Lung microvascular endothelial cell (primary cell): ENCODE data around the gene BAZ1B. TPM values are rescaled to one million over a fixed set of nuclear protein-coding genes. Genes with fewer than 3 reads are reported as not detected.
"Not testable (repeated sequence)": the region's sequence is repeated elsewhere in the genome, so short reads cannot be mapped to it uniquely, and the experiment has no call there.

ENCODE experiments used
- DNase-seq, 2 donors: peaks; one replicate each; pipeline versions ENCODE4 v3.0.0 to v3.0.0-alpha.2; 2010; ENCODE audit warnings: low read depth in 2 of 2
- total RNA-seq: library from RNA; depleted of rRNA; stranded (reverse); fragments of >200 nt; gene quantifications from 2 replicates; pipeline ENCODE4 v1.2.1, GENCODE V29; 2014

Gene BAZ1B
- total RNA-seq, 1 donor from 2014 or later: 34.1 TPM

DNA sequence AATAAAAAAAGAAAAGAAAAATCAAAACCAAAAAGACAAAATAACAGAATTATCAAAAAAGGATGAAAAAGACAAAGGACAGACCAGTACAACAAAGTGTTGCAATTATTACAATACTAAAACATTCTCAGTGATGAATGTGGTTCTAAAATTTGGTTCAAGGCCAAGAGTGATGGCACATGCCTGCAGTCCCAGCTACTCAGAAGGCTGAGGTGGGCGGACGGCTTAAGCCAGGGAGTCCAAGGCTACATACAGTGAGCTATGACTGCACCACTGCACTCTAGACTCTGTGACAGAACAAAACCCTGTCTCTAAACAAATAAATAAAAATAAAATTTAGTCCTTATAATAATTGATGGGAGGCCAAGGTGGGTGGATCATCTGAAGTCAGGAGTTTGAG is 14.5 kb downstream of the BAZ1B start:
- no peak for DNase-seq

DNA sequence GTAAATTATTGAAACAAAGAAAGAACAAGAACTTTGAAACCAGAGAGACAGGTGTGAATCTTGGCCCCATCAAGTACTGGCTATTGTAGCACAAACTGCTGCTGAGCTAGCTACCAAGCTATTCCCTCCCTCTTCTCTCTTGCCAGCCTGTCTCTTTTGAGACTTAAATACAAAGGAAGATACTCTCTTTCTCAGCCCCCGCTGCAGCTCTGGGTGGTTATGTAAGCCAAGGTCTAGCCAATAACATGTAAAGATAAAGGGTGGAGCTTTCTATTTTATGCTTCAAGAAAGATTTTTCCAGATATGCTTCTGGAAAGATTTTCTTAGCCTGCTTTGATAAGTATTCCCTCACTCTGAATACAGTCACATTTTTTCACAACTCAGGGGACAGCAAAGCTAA is 17.2 kb downstream of the BAZ1B start:
- DNase-seq: no peak

DNA sequence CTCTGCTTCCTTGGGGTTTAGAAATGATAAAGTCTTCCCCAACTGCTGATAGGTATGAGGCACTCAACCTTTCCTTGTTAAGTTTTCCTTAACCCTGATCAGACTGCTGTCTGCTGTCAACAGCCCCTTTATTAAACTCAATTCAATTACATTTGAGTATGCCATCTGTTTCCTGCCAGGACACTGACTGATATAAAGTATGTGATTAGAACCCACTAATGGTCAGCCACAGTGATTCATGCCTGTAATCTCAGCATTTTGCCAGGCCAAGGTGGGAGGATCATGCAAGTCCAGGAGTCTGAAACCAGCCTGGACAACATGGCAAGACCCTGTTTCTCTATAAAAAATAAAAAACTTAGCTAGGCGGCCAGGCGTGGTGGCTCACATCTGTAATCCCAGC is 18.1 kb downstream of the BAZ1B start:
- DNase-seq: peak in 1 of 2 donors; percentile 12

DNA sequence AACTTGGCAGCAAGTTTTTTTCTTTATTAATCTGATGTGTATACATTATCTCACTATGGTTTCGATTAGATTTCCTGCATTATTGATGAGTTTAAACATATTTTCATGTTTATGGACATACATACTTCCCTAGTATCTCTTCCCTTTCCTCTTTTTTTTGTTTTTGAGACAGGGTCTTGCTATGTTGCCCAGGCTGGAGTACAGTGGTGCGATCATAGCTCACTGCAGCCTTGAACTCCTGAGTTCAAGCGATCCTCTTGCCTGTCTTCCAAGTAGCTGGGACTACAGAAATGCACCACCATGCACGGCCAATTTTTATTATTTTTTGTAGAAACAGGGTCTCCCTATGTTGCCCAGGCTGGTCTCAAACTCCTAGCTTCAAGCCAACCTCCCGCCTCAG is 18.9 kb downstream of the BAZ1B start:
- no peak for DNase-seq

DNA sequence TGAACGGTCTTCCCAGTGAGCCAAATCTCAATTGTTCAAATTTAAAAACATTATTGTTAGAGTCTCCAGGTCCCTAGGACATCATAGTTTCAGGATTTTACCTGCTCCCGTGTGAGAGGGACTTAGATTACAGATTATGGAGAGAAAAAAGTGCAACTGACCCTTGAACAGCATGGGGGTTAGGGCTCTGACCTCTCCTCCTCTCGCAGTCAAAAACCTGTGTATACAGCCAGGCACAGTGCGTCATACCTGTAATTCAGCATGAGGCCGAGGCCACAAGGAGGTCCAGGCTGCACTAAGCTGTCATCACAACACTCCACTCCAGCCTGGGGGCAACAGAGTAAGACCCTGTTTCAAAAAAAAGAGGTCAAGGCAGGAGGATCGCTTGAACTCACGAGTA is 25.5 kb downstream of the BAZ1B start:
- DNase-seq: no peak

DNA sequence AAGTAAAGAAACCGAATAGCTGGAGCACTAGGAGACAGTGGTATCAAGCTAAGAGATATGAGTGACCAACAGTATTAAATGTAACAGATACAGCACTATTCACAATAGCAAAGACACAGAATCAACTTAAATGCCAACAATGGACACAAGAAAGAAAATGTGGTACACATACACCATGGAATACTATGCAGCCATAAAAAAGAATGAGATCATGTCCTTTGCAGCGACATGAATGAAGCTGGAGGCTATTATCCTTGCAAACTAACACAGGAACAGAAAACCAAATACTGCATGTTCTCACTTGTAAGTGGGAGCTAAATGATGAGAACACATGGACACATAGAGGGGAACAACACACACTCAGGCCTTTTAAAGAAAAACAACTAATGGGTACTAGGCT is 26.6 kb downstream of the BAZ1B start:
- DNase-seq: not testable (repeated sequence)

DNA sequence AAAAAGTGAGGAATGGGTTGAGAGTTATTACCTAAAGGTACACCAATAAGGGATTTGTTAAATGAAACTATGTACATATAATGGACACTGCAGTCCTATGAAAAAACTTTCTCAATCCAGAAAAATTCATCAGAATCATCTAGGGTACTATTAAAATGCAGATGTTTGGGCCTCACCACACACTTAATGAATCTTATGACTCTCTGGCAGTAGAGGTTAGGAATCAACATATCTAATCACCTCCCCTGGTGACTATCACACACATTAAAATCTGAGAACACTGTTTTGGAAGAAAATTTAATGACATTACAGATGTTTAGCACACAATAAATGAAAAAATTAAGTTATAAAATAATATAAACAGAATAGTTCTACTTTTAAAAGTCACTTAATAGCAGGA is 32.1 kb downstream of the BAZ1B start:
- no peak for DNase-seq

DNA sequence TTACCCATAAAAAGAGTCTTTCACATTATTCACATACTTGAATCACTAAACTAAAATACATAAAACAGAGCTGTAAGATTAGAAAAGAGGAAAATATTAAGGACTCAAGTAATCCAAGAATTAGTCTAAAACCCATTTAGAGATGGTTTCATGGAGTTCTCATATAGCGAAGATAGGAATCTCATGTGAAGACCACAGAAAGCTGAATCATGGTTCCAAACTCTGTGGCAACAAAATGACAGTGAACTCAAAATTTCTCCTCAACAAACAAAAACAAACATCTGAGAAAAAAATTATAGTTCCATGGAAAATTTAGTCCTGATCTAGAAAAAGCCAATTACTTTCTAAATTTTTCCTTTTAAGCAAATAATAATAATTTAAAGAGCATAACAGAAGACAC is 34.6 kb downstream of the BAZ1B start:
- no peak for DNase-seq

DNA sequence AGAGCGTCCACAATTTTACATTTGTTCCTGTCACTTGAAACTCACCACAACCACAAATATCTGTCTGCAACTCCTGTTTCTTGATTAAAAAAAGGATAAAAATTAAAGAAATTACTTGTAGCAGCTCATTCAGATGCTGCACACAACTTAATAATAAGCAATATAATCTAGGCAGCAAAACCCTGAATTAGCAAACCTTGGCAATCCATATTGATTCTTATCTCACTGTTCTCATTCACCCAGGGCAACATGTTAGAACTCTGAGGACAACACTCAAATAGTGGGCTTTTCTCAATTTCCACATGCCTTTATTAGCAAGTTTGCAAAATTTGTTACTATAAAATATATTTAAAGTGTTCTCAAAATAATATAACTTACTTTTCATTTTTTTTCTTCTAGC is 38.9 kb downstream of the BAZ1B start:
- no peak for DNase-seq

DNA sequence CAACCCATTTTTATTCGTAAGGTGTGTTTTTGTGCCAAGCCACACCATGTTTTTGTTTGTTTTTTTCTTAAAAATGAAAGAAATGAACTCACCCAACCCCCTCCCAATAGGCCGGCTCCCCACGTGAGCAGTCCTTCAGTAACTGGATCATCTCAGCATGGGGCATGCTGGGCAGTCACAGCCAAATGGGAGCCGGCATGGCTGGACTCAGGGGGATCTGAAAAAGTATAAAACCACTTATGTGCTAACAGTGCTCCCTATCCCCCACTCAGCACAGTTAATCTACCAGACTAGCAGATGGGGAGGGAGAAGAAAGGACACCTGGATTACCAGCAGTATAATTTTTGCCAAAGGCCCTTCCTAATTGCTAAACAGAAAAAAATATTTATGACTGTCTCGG is 39.3 kb downstream of the BAZ1B start:
- DNase-seq: no peak

DNA sequence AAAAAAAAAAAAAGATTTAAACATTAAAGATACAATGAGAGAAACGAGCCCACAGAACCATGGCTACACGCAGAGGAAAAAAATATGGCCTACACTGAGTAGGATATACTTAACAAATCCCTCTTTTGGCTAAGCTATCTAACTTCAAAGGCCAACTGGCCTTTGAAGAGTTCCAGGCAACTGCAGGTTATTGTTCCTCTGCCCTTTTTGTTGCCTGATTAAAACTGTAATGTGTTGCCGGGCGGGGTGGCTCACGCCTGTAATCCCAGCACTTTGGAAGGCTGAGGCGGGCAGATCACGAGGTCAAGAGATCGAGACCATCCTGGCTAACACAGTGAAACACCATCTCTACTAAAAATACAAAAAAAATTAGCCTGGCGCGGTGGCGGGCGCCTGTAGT is 40.6 kb downstream of the BAZ1B start:
- DNase-seq: not testable (repeated sequence)

DNA sequence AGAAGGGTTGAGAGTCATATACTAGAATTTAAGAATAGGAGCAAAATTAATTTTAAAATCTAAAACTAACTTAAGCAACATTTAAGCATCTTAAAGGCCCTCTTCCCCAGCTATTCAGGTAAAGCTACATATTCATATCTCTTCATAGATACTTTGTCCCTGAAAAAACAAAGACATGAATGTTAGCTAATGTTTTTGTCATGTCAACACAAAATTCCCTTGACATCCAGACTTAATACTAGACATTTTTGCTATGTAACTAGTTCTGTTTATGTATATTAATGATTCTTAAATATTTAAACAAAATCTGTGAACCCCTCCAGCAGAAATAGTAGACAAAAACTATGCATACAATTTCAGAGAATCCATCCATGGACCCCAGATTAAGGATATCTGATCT is 43.5 kb downstream of the BAZ1B start:
- no peak for DNase-seq

DNA sequence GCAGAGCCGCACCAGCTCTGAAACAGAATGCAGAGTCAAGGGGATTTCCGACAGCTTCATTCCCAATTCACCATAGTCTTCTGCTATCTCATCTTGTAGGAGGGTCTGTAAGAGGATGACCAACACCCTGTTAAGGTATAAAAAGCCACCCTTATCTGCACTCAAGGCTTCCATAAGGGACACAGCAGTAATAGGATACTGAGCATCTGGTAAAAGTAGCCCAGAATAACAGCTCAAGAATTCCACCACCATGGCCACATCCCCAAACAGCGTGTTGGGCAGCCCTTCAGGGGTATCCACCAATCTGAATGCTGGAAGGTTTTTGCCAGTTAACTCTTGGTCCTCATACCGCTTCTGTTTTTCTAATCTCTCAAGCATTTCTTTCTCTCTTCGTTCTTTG is 44.7 kb downstream of the BAZ1B start:
- no peak for DNase-seq

DNA sequence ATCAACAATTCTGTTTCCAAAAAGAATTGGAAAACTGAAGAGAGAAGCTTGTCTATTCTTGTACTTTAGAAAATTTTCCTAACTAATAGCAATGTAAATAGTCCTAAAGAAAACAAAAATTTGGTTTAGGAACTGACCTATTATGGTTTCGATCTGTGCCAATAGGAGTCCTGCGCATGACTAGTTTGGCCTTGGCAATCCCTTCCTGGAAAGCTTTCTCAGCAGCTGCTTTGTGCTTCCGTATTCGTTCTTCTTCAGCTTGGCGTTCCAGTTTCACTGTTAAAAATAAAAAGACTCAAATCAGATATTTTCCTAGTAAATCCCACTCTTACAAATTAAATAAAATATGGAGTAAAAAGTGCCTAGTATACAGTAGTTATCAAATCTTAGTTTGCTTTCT is 51.9 kb downstream of the BAZ1B start:
- DNase-seq: no peak

DNA sequence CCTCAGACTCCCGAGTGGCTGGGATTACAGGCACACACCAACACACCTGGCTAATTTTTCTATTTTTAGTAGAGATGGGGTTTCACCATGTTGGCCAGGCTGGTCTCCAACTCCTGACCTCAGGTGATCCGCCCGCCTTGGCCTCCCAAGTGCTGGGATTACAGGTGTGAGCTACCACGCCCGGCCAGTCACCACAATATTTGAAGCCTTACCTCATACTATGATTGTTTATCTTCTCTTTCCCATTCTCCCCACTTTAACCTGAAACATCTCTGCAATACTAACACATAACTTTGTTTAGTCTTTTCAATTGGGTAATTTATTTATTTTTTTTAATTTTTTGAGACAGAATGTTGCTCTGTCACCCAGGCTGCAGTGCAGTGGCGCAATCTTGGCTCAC is 55.0 kb downstream of the BAZ1B start:
- DNase-seq: not testable (repeated sequence)

DNA sequence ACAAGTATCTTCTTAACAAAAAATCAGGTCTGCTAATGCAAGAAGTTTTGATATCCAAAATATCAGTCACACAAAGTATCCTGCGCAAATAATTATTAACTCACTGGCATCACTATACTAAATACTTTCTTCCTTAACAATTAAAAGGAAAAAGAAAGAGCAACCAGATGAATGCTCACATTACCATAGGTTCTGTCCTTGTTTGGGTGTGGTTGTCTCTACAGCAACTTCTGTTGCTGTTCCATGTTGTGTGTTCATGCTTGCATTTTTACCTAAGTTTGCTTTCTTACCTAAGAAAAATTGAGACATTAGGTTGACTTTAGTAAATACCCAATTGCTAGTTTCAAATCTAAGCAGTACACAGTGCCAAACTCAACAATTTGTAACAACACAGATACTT is 56.0 kb downstream of the BAZ1B start:
- DNase-seq: no peak

DNA sequence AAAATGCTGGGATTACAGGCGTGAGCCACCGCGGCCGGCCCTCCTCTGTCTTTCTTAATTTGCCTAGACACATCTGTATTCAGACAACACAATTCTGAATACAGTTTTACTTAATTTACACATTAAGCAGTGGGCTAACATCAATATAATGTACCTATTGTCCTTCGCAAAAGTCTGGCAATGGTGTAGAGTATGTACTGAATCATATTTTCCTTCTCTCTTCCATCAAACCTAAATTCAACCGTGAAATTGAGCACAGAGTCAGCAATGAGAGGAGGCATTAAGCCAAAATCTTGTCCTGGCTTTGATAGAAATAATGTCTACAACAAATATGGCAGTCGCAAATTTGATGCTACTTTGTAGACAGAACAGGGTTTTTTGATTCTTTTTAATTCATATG is 58.1 kb downstream of the BAZ1B start:
- DNase-seq: no peak

DNA sequence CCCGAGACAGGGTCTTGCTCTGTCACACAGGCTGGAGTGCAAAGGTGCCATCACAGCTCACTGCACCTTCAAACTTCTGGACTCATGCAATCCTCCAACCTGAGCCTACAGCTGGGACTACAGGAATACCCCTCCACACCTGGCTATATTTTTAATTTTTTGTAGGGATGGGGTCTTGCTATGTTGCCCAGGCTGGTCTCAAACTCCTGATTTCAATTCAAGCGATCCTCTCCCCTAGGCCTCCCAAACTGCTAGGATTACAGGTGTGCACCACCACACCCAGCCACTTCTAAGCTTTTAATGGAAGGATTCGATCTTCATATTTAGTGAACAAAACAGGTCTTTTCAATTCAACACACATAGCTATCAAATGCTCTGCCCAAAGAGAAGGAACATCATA is 58.8 kb downstream of the BAZ1B start:
- no peak for DNase-seq

DNA sequence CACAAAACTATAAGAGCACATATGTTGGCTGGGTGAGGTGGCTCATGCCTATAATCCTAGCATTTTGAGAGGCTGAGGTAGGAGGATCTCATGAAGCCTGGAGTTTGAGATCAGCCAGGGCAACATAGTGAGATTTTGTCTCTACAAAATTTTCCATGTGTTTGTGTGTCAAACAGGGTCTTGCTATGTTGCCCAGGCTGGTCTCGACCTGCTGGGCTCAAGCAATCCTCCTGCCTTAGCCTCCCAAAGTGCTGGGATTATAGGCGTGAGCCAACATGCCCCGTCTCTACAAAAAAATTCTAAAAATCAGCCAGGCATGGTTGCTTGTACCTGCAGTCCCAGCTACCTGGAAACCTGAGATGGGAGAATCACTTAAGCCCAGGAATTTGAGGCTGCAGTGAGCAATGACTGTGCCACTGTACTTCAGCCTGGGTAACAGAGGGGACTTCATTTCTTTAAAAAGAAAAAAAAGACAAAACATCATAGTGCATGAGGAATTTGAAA is 60.3 kb downstream of the BAZ1B start:
- no peak for DNase-seq

DNA sequence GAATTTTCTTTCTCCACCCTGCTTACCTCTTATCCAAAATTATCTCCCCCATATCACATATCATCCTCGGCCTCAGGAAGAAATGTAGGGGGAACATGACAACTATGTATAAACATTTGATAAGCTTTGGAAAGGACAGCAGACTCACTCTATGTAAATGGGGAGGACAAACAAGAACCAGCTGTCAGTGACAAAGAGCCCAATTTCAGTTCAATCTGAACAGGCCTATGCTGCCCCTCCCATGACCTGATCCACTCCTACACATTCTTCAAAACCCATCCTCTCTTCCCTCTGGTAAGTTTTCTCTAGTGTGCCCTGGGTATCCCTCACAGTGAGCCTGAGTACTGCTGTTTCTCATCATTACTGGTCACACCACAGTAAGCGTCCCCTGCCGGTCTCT is 67.7 kb downstream of the BAZ1B start:
- no peak for DNase-seq

DNA sequence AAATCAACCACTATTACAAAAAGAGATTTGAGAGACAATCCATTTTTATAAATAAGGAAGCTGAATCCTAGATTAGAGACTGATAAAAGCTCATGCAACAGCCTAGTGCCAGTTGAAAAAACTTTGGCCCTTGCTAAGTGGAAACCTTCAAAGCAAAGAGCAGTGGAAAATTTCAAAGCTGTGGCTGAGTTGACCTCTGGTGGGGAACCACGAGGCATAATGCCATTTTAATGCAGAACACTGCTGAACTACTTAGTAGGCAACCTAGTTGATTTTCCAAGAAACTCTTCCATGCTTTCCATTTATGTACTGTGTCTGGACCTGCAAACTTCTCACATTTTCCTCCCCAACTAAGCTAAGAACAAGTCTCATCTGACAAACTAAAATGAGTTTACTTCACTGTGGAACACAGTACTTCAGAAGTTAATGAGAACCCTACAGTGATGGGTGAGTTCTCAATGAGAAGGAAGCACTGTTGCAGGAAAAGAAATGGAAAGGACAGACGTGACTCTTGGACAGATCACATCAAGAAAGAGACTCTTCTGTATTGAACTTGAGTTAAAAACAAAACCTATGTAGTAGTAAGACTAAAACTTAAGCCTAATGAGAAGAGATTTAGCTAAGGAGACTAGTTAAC is 69.0 kb downstream of the BAZ1B start:
- peak in 1 of 2 donors; percentile 70 for DNase-seq

DNA sequence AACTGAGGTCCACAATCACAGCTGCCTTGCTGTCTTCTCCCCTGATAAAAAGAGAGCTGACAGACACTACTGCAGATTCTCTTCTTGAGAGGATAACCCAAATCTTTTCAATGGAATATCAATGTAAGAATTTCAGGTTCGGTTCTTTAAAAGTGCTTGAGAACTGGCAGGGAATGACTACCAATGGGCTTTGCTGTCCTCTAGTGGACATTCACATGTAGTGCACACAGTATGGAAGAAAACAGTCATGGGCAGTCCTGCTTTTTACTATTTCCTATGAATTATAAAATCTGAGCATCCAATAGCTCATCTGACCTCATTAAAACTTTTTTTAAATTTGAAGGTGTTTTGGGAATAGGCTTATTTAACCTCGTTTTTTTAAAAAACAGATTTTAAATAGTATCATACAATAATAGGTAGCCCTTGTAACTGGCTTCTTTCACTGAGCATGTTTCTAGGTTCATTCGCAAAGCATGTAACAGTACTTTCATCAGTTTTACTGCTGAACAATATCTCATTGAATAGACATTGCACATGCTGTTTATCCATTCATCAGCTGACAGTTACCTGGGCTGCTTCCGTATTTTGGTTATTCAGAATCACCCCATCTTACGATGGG is 70.2 kb downstream of the BAZ1B start:
- DNase-seq: peak; percentile 71 to 84

DNA sequence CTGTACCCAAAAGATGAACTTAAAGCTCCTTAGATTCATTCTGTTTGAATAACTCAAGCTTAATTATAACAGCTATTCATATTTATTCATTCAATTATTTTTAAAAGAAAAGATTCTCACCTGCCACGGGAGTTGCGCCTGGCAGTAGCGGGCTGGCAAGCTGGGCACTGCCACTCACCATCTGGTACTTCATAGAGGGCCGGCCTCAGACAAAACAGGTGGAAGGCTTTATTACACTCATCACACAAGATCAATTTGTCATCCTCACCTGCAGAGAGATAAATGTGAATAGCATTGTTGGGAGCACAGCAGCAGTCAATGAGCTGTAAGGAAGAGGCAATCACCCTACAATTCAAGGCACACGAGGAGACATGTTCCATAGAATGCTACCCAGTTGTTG is 72.7 kb downstream of the BAZ1B start:
- no peak for DNase-seq

DNA sequence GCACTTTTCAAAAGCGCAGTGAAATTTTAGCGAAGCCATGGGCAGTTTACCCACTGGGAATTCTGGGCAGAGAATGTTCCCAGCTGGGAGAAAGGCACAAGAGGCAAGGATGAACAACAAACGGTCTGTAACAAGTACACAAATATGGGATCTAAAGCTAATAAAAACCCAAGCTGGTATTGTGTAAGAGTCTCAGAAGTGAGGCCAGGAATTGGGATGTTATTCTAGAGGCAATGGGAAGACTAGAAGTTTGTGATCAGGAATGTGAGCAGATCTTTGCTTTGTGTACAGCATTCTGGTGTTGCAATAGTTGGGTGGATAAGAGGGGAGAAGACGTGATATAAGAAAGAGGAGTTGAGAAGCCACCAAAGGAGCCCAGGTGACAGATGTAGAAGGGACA is 73.5 kb downstream of the BAZ1B start:
- DNase-seq: no peak
